ENCODE data around the gene ACRBP.

Gene ACRBP

GRCh38 chr12:6647083-6647604, at the start of gene ACRBP:
Gene ACRBP (minus strand): TSS chr12:6647432. CDS start chr12:6647366, 66 bp downstream.
- DNase-seq = peak; percentile 51

DNA sequence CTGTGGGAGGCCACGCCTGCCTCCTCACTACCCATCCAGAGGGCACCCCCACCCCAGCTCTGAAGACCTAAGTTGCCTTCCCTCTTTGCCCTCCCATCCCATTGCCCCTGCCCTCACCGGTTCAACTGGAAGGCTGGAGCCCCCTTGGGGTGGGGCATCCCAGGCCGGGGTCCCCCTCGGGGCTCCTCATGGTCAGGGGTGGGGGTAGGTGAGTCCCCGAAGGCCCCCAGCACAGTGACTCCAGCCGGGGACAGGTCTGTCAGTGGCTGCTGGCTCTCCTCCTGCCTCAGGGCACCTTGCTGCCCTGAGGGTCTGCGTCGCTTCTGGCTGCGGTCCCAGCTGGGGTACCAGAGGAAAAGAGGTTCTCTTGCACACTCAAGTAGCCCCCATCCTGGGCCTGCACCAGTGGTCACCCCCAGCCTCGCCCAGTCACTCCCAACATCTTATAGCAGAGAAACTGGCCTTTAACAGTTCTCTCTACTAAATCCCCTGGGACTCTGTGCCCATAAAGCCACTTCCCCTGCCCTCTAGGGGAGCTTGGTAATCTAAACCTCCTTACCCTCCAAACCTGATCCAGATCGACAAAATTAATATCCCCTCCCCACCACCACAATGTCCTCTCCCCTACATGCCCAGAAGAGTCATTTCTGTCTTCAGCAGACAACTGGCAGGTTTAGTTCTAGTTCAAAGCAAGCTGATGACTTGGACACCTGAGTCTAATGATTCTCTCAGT, 48.2 kb upstream of the ACRBP start:
- no peak for DNase-seq

DNA sequence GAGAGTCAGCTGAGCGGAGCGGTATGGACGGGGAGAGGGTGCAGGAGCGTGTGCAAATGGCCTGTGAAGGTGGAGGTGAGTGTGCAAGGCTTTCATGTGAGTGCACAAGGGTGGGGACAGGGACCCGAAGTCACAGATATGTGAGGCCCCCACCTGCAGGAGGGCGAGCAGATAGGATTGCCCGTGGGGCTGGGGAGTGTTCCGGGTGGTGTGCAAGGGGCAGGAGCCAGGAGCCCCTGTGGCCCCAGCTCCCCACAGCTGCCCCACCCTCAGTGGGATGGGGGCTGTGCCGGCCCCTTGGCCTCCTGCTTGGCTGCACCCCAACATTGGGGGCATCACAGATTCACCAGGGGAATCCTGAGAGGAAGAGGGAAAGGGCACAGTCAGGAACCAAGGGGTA, 47.5 kb upstream of the ACRBP start:
- no peak for DNase-seq

DNA sequence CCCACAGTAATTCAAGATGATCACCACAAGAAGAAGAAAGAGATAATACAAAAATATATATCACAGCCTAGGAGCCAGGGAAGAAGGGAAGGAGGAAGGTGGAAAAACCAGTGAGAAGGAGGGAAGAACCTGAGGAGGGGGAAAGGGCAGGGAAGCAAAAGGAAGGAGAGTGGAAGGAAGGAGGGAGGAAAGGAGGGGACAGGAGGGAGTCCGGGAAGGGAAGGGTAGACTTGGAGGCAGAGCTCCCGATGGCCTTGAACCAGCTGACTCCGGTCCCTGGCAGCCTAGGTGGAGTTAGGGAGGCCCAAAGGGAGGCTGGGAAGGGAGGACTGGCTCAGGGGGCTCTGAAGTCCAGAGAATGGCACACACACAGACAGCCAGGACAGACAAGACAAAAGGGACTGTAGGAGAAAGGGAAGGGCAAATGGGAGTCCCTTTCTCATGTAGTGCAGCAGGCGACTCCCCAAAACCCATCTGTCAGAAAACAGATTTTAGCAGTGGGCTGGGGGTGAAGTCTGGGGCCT, 46.7 kb upstream of the ACRBP start:
- no peak for DNase-seq

- DNase-seq = no peak
Measured at GRCh38 chr12:6692888-6693287, 45.7 kb upstream of the ACRBP start.

DNA sequence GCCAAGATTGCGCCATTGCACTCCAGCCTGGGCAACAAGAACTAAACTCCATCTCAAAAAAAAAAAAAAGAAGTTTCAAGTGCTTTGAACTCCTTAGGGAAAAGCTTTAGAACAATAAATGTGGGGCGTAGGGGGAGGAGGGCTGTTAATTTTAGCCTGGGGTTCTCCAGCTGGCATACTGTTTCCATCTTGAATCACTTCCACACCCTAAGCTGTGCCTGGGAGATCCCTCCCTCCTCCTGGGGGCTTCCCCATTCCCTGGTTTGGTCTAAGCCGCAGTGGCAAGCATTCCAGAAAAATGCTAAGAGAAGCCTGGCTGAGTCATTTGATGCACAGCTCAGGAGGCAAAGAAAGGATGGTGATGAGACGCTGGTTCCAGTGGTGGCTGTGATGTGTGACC, 44.2 kb upstream of the ACRBP start:
- DNase-seq = no peak

DNA sequence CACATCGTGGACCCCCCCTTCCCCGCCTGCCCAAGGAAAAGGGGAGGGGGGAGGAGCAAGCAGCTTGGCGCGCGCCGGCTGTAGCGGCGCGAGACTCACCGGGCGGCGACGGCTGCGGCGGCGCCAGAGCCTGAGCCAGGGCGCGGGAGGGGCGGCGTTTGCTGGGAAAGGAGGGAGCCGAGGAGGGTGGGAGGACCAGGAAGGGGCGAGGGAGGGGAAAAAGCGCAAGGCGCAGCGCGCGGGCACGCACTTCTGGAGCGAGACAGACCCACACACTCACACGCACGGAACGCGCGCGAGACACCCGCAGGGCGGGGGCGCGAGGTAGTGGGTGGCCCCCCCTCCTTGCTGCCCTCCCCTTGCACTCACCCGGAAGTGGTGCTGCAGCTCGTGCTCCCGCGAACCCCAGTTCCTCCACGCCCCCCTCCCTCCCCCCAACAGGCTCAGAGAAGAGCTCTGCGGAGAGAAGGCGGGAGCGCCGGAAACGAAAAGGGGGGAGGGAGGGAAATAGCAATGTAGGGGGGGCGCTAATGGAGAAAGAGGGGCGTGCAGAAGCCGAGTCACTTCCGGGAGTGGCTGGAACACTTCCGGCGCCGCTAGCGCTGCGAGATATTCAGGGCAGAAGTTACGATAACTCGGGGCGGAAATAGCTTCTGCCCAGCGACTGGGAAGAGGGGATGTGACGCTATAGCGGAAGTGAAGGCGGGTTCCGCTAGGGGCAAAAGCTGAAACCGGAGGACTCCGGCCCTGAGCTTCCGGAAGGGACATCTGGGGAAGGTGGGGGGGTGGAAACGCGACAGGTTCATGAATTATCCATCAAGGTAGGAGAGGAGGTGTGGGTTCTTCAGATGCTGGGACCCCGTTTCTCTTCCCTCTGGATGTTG, 42.0 kb upstream of the ACRBP start, which contains the start of gene ZNF384:
Gene ZNF384 (minus strand): TSS at position 377 of the 884 bp plus-strand sequence. CDS start 9,855 bp downstream, outside the sequence.
- DNase-seq = peak; percentile 95

DNA sequence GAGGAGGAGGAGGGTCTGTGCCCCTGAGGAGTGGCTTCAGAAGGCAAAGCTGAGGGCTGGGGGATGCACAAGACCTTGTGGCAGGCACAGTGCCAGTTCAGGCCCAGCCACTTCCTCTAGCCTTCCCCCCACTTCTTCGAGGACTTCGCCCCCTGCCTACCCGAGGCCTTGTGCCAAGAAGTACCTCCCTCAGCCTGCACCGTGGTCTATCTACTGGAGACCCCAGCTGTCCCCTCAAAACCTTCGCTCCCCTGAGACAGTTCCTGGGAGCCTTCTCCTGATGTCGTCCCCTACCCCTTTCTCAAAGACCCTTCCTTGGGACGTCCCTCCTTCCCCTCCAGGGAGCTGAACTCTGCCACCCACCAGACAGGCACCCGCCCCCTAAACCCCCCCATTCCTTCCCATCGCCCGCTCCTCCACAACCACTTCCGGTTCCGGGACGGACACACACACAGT, 41.3 kb upstream of the ACRBP start:
- DNase-seq = no peak

DNA sequence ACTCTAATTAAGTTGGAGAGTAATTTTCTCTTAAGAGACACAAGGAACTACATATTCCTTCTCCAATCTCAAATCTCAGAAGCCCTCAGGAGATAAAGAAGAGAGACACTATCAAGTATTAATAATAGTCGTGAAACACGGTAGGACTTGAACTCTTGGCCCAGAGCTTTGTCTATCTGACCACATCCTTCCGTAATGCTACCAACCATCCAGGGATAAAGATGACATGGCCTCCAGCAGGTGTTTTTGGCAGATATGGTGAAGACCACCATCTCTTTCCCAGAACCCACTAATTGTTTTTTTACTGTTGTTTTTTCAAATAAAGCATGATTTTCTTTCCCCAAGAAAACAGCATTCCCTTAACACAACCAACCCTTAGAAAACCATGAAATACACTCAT, 38.6 kb upstream of the ACRBP start:
- no peak for DNase-seq

- no peak for DNase-seq
Measured at GRCh38 chr12:6684609-6685008, 37.4 kb upstream of the ACRBP start.

DNA sequence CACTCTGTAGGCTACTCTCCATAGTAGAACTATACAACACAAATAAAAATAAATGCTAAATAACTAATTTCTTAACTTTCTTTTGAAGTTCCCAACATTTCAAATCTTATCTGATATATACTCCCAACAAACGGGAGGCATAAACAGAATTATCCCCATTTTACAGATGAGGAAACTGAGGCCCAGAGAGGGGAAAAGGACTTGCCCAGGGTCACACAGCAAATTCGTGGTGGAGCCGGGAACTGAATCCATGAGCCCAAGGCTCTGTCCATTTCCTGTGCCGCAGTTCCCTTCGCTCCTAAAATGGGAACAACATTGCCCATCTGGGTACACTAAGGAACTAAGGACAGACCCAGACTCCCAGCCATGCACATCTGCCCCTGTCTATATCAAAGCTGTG, 29.7 kb upstream of the ACRBP start:
- DNase-seq = no peak

GRCh38 chr12:6672143-6672542, 24.9 kb upstream of the ACRBP start:
- DNase-seq = no peak

DNA sequence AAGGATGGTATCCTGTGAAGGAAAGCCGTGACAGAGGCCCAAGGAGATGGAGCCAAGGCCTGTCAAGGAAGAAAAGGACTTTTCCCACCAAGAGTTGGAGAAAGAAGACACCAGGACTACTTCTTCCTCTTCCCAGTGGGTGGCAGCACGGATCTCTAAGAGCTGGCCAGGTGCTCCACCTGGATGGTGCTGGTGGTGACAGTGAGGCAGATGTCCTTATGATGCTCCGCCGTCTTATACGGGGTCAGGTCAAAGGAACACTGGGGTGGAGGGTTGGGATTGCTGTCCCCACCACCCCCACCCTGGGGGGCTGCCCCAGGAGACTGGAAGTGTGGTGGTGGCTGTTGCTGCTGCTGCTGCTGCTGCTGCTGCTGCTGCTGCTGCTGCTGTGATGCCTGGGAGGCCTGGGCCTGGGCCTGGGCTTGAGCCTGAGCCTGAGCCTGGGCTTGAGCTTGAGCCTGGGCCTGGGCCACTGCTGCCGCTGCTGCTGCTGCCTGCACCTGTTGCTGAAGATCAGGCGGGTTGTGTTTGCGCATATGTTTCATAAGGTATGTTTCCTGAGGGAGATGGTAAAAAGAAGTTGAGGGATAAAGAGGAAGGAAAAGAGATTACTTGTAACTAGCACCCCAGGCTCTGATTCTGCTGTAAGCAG, 20.5 kb upstream of the ACRBP start:
- DNase-seq = no peak

DNA sequence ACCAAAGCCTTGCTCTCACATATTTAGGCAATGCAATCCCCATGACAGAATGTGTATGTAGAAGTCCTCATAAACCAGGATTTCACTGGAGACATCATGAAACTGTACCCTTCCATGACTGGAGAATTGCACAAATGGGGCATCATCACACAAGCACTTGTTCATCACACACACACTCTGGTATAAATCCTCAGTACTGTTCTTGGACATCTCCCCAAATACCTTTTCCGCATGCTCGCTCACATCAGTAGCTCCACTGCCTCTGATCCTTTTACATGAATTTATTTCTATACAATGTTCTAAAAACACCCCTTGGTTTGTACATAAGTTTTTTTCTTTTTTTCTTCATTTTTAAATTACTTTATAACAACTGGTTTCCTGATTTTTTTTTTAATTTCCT, 19.0 kb upstream of the ACRBP start:
- no peak for DNase-seq

- DNase-seq = no peak
Measured at GRCh38 chr12:6664902-6665301, 17.7 kb upstream of the ACRBP start.

DNA sequence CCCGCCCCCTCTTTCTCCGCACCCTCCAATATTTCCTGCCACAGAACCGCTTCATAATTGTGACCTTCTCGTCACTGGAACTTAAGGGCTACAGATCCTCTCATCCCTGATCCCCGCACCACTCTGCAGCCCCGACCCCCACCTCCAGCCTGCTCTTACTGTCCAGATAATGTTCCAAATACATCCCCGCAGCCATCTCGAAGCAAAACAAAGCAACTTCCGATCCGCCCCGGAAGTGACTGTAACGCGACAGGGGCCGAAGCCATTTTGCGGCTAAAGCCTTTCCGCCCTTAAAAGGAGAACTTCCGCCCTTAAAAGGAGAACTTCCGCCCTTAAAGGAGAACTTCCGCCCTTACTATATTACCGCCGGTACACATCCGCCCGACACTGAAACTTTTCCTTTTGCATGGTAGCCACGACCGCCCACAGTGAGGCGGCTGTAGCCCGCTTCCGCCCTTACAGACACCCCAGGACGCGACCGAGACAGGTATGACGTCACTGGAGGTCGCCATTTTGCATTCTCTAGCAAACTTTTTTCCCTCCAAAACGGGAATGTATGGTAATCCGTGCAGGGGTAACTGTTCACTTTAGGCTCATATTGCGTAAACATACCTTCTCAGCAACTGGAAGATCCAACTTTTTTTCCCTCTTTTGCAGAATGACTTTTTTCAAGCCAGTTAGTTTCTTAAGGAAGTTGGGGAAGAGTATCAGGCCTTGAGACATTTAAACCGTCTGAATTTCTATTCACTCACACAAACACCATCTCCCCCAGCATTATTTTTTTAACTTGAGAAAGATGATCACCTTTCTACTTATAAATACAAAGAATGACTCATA, 15.9 kb upstream of the ACRBP start, which contains the start of gene ING4:
Gene ING4 (minus strand): TSS at position 214 of the 837 bp plus-strand sequence. CDS start 18 bp downstream, at position 196.
- peak; percentile 99 for DNase-seq

DNA sequence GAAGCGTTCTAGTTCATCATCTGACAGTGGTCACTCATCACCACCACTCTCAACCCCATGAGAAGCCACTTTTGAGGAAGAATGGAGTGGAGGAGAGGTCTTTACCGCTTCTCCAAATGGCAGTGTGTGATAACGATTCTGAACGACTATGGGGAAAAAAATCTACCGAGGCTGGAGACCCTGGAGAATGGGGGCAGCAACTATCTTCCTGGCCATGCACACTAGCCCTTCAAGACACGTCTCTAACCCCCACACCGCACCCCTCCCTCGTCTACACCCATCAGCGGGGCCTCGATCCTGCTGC, 15.3 kb upstream of the ACRBP start:
- DNase-seq = no peak

GRCh38 chr12:6653987-6654386, 6.8 kb upstream of the ACRBP start:
- no peak for DNase-seq

DNA sequence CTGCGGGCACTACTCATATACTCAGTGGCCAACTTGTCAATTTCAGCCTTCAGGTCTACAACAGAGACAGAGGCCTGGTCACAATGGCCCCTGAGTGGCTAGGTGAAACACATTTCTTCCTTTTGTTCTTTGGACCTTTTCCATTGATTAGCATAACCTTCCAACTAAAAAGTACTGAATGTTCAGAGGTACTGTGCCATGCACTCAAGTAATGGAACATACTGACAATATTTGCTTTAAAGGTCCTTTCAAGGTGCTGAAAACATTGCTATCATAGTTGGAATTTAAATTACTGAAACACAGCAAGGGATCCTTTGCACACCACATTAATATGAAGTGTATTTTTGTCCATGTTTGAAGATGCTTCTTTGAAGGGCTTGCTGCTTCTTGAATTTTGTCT, 6.1 kb upstream of the ACRBP start:
- no peak for DNase-seq

GRCh38 chr12:6652391-6652790, 5.2 kb upstream of the ACRBP start:
- DNase-seq = no peak

- DNase-seq = no peak
Measured at GRCh38 chr12:6650832-6651231, 3.6 kb upstream of the ACRBP start.
